NCI-H1092 (cell line): Measurements from ENCODE around the gene NMU.
"Not testable (repeated sequence)": the region's sequence is repeated elsewhere in the genome, so short reads cannot be mapped to it uniquely, and the experiment has no call there.

Experiments used
- DNase-seq: peaks from one replicate; lab custom pipeline; 2025; lab: John Stamatoyannopoulos, UW

The NMU gene

GRCh38 chr4:55560096-55560495, 76.0 kb downstream of the NMU start:
- DNase-seq: no peak

- DNase-seq: no peak
Measured at GRCh38 chr4:55554453-55555030, 81.6 kb downstream of the NMU start.

- DNase-seq: no peak
Measured at GRCh38 chr4:55553441-55554201, 82.5 kb downstream of the NMU start.

- DNase-seq: not testable (repeated sequence)
Measured at GRCh38 chr4:55551964-55552363, 84.1 kb downstream of the NMU start.

GRCh38 chr4:55549888-55550287, 86.2 kb downstream of the NMU start:
- DNase-seq: no peak

- no peak for DNase-seq
Measured at GRCh38 chr4:55547918-55548317, 88.2 kb downstream of the NMU start.

- no peak for DNase-seq
Measured at GRCh38 chr4:55547466-55547770, 88.7 kb downstream of the NMU start.

GRCh38 chr4:55546756-55547465, 89.2 kb downstream of the NMU start, which contains the start of gene CLOCK:
CLOCK (minus strand) TSS chr4:55546909; CDS start chr4:55482785, 64,124 bp downstream.
- peak; percentile 84 for DNase-seq

- DNase-seq: no peak
Measured at GRCh38 chr4:55546506-55546755, 89.7 kb downstream of the NMU start.

GRCh38 chr4:55545641-55546505, 90.2 kb downstream of the NMU start:
- peak; percentile 77 for DNase-seq
